ENCODE data around the gene NHERF2. TPM values are rescaled to one million over a fixed set of nuclear protein-coding genes. Genes with fewer than 3 reads are reported as not detected.
A peak's percentile ranks its signal among the peaks of the same experiment; 100 is the strongest.

Gene NHERF2
- total and polyA plus RNA-seq, 11 donors: 124 to 496 (median 227) TPM

DNA sequence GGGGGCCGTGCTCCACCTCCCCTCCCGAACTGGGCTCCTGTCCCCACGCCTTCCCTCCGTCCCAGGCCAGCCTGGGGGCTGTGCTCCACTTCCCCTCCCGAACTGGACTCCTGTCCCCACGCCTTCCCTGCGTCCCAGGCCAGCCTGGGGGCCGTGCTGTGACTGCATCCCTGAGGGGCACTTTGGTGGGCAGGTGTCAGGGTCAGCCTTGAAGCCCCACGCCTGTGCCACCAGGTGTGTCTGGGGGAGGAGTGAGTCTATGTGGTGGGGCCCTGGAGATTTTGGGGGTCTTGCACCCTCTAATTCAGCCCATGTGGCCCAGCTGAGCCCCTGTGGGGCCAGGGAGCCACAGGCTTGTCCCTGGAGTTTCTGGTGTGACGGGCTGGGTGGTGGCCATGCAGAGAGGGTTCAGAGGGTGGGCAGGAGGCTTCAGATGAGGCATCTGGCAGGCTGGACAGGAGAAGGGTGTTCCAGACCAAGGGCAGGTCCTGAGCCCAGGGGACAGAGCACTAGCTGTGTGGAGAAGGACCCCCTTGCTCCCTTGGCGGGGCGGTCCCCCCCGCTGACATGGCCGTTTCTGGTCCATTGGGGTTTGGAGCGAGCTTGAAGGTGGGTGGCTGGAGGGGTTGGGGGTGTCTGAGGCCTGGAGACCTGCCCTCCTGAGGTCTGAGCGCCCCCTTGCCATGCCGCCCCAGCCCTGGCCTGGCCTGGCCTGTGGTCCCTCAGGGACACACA is 8.2 kb downstream of the NHERF2 start:
- Histone ChIP-seq H3K4me3 (peak overlapping the region; percentile 39 to 91 (median 60)), H3K4me1 (peaks cover 3 to 91% (median 66%) of the 10 kb centered on the region in 12 donors), H3K27me3 (no peaks in the 10 kb centered on the region), H3K36me3 (peaks cover 2 to 72% (median 33%) of the 10 kb centered on the region in 9 donors), H3K9me3 (no peaks in the 10 kb centered on the region), H3K27ac (peak overlapping the region; percentile 79 to 97 (median 94))
- TF ChIP-seq, protein P1, sequence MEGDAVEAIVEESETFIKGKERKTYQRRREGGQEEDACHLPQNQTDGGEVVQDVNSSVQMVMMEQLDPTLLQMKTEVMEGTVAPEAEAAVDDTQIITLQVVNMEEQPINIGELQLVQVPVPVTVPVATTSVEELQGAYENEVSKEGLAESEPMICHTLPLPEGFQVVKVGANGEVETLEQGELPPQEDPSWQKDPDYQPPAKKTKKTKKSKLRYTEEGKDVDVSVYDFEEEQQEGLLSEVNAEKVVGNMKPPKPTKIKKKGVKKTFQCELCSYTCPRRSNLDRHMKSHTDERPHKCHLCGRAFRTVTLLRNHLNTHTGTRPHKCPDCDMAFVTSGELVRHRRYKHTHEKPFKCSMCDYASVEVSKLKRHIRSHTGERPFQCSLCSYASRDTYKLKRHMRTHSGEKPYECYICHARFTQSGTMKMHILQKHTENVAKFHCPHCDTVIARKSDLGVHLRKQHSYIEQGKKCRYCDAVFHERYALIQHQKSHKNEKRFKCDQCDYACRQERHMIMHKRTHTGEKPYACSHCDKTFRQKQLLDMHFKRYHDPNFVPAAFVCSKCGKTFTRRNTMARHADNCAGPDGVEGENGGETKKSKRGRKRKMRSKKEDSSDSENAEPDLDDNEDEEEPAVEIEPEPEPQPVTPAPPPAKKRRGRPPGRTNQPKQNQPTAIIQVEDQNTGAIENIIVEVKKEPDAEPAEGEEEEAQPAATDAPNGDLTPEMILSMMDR (IDR thresholded peaks at IDR 0.05): no peak
- TF ChIP-seq POLR2A (IDR thresholded peaks at IDR 0.05): no peak
- ATAC-seq (no peak), DNase-seq (peak in 3 of 5 donors; percentile 21 to 33 (median 28))
- intact Hi-C loops (cut with DNase I): no loop called here
- 45 to 67% (median 58%) methylated on average over 8 to 17 of the region's 17 CpGs for WGBS, 4 donors

DNA sequence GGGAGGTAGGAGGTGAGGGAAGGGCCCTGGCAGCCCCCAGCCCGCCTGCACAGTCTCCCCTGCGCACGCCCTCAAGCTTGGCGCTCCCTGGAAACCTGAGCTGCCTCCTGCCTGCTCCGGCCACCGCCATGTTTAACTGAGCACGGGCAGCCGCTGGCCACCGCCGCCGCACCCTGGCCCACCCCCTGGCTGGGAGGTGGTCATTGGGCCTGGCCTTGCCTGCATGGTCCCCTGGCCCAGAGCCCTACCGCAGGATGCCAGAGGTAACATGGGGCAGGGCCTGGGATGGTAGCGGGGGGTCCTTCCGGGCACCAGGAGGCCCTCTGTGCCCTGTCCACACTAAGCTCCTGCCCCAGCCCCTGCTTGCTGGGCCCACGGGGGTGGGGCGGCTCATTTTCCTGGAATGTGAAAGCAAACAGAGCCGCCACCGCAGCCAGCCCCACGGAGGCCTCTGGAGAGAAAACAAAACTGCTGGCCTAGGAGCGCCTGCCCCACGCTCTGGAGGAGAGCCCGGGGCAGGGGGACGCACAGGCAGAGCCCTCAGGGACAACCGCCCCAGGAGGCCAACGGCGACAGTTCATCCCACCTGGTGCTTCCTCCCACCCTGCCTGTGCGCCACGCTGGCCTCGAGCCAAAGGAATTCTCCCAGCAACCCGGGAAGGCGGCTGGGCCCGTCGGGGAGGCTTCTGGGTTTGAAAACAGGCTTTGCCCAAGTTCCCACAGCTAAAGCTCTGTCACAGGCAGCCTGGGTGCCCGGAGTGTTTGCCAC is 8.9 kb downstream of the NHERF2 start:
- 35 to 52% (median 43%) methylated on average over 20 to 34 of the region's 34 CpGs for WGBS, 4 donors

DNA sequence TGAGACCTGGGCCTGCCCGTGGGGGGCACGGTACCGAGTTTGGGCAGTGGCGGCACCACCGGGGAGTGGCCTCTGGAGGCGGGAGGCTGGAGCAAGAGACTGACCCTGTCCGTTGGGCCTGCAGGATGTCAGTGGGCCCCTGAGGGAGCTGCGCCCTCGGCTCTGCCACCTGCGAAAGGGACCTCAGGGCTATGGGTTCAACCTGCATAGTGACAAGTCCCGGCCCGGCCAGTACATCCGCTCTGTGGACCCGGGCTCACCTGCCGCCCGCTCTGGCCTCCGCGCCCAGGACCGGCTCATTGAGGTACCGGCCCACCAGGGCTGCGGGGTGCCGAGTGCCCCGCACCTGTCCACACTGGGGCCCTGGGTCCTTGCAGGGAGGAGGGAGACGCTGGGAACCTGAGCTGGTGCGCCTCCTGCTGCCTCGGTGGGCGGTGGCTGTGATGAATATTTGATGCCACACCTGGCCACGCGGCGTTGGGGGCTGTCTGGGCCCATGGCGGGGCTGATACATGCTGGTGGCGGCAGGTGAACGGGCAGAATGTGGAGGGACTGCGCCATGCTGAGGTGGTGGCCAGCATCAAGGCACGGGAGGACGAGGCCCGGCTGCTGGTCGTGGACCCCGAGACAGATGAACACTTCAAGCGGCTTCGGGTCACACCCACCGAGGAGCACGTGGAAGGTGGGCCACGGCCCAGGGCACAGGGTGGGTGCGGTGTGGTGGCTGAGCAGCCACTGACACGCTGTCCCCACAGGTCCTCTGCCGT is 9.7 kb downstream of the NHERF2 start:
- peaks cover 3 to 96% (median 78%) of the 10 kb centered on the region in 12 donors for H3K4me1 ChIP-seq
- peak overlapping the region; percentile 79 to 97 (median 94) for H3K27ac ChIP-seq

More for the DNA sequence above, 8.9 kb downstream of the NHERF2 start:
- peak; percentile 44 to 81 (median 71) for DNase-seq
- intact Hi-C loops (cut with DNase I): no loop called here
- TF ChIP-seq, protein P1 (IDR thresholded peaks at IDR 0.05): no peak
- TF ChIP-seq POLR2A (IDR thresholded peaks at IDR 0.05): no peak
- peak in 1 of 4 donors; percentile 5 for ATAC-seq
- Histone ChIP-seq H3K4me3 (peak overlapping the region; percentile 39 to 91 (median 60)), H3K4me1 (peaks cover 3 to 92% (median 70%) of the 10 kb centered on the region in 12 donors), H3K36me3 (peaks cover 2 to 67% (median 33%) of the 10 kb centered on the region in 9 donors), H3K9me3 (no peaks in the 10 kb centered on the region), H3K27me3 (no peaks in the 10 kb centered on the region), H3K27ac (peak overlapping the region; percentile 79 to 97 (median 94))

More for the DNA sequence above, 9.7 kb downstream of the NHERF2 start:
- 63 to 82% (median 80%) methylated on average over 39 to 47 of the region's 47 CpGs for whole genome bisulfite sequencing, 4 donors
- ATAC-seq (no peak), DNase-seq (peak in 1 of 5 donors; percentile 18)
- Histone ChIP-seq H3K27me3 (no peaks in the 10 kb centered on the region), H3K4me3 (peak overlapping the region; percentile 39 to 91 (median 60)), H3K9me3 (no peaks in the 10 kb centered on the region), H3K36me3 (peaks cover 2 to 62% (median 31%) of the 10 kb centered on the region in 9 donors)
- intact Hi-C loops (cut with DNase I): no loop called here
- TF ChIP-seq, protein P1 (IDR thresholded peaks at IDR 0.05): no peak
- TF ChIP-seq POLR2A (IDR thresholded peaks at IDR 0.05): no peak
